ACHN (cell line): ENCODE measurements around the gene LRRC75A.

Source experiments
- DNase-seq: peaks from one replicate; pipeline ENCODE4 v3.0.0-alpha.2; 2015
- in situ Hi-C: cut with HindIII; loops from 2 replicates; pipeline ENCODE4 v1.10.0; 2017; ENCODE audit warnings: low sequenced_read_pairs, low pct_ligation_motif_present, low pct_unique_long_range_greater_than_20kb

The LRRC75A gene

DNA sequence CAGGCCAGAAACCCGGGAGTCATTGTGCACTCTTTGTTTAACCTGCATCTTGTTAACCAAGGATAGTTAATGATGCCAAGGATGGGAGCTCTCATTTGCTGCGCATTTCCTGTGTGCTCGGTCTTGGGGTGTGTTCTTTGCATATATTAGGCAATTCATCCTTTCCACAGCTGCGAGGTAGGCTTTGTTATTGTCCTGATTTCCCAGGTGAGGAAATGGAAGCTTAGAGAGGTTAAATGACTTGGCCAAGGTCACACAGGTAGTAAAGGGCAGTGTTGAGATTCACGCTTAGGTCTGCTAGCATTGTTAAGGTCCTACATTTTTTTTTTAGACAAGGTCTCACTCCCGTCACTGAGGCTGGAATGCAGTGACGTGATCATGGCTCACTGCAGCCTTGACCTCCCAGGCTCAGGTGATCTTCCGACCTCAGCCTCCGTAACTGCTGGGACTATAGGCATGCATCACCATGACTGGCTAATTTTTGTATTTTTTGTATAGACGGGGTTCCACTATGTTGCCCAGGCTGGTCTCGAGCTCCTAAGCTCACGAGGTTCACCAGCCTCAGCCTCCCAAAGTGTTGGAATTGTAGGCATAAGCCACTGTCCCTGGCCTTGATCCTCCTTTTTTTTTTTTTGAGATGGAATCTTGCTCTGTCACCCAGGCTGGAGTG is 5.0 kb upstream of the LRRC75A start:
- in situ Hi-C loops, result no loop called here
- no peak for DNase-seq

DNA sequence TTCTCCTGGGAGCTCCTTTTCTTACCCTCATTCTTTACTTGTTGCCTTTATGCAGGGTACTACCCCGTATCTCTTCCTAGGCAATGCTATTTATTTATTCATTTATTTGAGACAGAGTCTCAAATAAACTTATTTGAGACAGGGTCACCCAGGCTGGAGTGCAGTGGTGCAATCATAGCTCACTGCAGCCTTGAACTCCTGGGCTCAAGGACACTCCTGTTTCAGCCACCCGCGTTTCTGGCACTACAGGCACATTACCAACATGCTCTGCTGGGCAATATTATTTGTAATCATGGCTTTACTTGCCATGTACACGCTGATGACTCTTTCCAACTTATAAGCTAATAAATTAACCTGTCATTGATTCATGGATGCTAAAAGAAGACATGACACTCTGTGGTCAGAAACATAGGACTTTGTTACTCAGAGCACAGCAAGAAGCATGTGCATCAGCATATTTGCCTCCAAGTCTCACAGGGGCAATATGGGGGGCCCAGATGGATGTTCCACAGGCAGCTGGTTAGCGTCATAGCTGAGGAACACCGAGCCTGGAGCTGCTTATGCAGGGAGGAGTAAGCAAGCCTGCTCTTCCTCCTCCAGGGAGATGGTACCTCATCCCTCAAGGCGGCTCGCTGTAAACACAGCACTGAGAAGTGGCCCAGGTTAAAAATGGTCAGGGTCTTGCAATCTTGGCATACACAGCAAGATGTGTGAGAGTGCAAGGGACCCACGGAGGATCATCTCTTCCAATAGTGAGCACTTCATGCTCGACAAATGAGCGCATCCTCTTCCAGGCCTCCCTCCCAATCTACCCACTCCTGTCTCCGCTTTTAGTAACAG is 4.2 kb upstream of the LRRC75A start:
- in situ Hi-C loops, result no loop called here
- no peak for DNase-seq

DNA sequence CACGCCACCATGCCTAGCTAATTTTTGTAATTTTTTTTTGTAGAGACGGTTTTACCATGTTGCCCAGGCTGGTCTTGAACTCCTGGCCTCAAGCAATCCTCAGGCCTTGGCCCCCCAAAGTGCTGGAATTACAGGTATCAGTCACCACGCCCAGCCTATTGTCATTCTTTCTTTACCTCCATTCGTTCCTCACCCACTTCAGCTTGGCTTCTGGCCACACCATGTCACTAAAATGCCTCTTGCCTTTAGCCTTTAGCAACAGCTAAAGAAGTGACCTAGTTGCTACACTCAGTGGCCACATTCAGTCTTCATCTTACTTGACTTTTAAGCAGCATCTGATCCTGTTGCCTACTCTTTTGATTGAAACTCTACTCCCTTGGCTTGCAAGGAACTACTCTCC is 3.6 kb upstream of the LRRC75A start:
- DNase-seq, result no peak
- in situ Hi-C loops, result no loop called here

DNA sequence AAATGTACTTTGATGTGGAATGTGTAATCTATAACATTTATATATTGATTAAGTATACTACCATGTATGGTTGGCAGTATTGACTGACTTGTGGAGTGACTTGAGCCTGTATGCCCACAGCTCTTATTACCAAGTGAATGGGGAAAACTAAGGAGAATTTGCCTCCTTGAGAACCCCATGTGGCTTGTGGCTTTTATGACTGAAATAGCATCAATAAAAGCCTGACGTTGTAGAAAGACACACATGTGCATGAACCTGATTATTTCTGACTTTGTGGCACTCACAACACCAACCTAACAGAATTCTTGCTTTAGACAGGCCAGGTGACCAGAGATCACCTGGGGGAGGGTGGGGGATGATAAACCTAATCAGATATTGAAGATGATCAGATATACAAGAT is 2.1 kb upstream of the LRRC75A start:
- DNase-seq, result no peak
- in situ Hi-C loops, result no loop called here

DNA sequence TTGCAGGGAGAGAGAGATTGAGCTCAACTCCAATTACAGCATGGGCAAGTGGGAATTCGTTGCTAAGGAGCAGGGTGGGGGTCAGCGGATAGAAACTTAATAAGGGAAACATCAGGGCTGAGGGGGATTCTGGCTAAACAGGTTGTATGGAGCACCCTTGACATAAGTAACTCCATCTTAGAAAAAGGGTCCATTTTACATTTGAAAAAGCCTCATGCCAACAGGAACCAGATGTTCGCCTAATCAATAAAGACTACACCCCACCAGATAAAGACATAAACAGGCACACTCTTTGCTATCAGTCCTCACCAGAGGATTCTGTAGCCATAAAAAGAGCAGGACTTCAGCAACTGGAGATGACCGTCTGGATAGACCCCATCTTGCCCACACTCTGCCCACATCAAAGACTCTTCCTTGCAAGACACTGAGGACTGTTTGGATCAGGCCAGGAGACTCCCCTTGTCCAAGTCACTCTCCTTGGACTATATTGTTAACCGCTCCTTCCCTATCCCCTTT is 1.6 kb upstream of the LRRC75A start:
- in situ Hi-C loops, result no loop called here
- no peak for DNase-seq

DNA sequence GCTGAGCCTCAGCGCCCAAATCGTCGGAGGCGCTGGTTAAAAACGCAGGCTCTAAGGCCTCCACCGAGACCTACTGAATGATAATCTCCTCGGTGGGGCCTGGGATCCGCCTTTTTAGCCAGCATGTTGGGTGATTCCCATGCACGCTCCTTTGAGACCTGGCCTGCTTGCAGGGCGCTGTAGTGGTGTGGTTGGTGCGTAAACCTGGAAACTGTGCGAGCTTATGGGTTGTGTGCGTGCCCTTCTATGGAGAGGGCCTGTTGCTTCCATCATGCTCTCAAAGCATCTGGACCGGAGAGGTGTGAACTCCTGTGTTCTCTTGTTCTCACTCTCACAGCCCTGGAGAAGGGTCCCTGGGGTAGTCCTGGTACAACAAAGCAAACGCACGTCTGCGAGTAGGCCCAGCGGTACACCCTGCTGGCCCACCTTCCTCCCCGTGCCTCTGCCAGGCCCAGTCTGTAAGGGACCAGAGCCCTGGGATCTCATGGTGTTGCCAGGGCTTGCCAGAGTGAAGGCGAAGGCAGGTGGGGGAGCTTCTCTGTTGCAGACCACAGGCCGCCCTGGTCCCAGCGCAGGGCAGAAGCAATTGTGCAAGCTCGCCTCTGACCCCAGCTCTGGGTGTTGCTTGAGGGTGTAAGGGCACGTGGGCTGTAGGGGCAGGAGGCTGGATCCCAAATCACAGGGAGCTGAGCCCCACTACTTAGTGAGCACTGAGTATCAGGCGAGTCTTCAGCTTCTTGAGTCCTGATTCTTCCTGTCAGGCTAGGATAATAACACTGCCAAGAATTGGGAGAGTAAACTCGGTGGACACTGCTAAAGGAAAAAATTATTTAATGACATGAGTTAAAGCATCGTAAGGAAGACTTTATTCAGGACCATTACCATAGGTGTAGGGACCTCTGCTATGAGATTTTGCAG is 879 bp upstream of the LRRC75A start:
- no peak for DNase-seq
- in situ Hi-C loops, result no loop called here

DNA sequence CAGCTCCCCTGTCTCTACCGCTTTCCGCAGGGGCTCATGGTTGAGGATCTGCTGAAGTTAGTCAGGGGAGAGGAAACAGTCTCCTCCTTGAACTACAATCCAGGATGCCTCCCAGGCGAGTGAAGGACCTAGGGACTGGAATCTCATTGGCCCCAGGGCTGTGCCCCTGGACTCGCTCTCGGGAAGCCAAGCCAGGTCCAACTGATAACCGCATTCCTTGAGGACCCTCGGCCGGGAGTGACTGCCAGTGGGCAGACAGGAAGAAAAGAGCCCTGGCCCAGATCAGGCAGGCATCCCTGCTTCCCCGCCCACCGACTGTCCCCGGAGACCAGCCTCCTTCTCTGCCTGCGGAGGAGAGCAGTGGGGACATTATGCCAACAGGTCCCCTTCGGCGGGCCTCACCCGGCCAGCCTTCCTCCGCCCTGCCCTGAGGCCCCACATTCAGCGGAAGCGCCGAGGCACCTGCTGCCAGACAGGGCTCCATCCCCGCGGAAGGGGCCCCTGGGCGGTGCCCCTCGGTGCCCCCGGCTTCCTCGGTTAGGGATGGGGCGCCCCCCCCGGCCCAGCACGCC is 776 bp downstream of the LRRC75A start:
- in situ Hi-C loops, result no loop called here
- DNase-seq, result no peak

DNA sequence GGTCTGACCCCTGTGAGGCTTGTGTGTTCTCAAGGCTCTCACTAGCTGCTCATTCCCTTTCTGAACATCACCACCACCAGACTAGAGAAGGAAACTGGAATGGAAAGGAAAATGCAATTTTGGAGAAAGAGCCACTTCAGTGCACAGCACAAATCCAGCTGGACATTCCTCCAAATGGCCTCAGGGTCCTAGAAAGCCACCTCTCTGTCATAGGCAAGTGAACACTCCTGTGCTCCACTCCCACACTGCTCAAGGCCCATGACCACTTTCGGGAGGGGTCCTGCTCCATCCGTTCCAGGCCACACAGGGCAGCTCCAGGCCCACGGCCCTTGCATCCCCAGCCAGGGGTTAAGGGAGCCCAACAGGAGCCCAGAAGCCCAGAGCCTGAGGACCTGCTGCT is 2.6 kb downstream of the LRRC75A start:
- no peak for DNase-seq
- in situ Hi-C loops, result no loop called here

DNA sequence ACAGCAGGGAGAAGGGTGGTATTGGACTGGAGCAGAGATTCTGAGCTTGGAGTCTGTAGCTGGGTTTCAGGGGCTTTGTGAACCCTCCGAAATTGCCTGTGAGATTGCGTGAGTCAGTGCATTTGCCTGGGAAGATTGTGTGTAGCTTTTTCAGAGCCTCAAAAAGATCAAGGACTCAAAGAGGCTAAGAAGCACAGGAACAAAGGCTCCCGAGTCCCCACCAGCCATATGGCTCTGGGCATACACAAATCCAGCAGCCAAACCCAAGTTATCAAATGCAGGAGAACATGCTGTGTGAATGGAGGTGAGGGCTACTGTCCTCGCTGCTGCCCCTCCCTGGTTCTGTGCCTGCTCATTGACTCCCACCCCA is 3.0 kb downstream of the LRRC75A start:
- in situ Hi-C loops, result no loop called here

DNA sequence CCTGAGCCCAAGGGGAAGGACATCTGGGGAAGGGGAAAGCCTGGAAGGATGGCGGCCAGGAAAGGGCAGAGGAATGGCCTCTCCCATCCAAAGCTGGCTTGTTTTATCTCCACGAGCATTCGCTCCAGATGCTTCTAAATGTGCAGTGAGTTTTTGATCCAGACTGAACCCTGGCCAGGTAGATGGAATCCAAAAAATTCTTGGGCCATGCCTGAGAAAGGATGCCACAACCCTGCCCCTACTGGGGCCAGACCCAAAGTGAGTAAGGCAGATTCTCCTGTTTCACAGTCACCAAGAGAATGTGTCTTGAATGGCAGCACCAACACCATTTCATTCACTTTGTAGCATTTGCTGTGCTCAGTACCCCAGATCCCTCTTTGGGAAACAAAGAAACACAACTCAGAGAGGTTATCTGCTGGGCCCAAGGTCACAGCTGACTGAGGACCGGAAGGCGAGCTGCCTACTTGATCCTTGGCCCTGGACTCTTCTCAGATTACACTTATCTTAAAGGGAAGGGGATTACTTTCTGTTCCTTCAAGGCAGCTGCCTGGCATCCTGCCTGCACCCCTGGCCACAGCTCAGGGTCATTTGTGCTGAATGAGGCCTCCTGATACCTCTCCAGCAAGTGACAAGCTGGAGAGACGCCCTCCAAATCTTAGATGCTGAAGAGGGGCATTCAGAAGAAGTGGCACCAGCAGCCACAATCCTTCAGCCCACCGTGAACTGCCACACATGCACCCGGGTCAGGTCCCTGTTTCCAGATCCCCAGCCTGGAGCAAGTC is 3.6 kb downstream of the LRRC75A start:
- DNase-seq, result no peak
- in situ Hi-C loops, result no loop called here

More for the DNA sequence above, 3.0 kb downstream of the LRRC75A start:
- DNase-seq, result no peak

DNA sequence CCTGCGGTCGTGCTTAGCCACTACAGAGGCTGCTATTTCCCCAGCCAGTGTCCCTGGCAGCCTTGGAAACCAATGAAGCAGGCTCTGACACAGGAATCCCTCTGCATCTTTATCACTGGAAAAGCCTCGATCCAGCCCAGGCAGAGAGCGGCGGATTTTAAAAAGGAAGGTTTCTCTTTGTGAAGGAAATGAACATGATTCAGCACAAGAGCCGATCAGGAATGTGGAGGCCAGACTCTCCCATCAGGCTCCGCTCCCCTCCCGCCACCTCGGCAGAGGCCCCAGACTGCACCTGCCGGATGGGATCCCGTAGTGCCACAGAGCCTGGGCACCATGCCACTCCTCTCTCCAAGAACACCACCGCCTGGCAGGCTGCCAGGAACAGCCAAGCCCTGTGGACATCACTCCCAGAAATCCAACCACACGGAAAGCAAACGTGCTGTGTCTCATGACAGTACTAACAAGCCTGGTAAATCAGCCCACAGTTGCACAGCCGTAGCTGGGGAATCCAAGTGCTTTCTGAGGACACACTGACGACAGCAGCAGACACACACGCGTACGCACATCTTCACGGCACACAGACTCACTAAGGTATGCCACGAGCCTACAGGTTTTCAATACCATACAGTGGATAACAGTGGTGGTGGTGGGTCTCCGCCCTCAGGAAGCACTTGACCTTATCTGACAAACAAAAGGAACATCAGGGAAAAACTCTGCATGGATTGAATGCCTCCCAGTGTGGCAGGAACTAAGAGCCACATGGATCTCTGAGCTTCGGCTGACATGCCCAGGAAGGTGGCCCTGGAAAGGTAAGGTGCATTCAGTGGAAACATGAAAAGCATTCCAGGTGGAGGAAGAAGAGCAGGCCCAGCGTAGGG is 5.4 kb downstream of the LRRC75A start:
- in situ Hi-C loops, result no loop called here
- DNase-seq, result peak; percentile 94

DNA sequence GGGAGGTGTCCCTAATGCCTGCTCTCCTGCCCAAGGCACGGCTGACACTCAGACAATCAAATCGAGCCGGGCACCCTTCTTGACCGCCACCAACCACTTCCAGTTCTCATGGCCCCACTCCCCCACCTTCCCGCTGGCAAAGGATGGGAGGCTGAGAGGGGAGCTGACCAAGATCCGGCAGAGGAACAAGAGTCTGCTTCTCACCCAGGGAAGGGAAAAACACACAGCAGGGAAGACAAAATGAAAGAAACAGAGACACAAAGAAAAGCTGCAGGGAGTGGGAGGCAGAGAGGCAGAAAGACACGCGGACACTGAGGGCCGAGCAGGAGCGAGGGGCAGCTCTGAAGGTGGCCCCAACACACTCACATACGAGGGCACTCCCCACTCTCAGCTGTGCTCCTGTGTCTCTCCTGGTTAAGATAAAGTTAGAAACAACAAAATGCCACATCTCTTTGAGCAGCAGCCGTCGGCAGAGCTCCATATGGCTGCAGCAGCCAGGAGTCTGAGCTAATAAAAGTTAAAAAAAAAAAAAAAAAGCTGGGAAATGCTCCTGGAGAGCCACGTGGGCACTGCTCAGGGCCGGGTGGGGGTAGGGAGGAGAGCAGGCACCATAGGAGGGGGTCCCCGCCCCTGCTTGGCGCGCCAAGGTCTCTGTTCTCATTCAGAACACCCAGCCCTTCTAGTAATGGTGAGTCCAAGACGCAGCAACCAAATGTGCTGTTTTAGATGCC is 7.4 kb downstream of the LRRC75A start:
- DNase-seq, result no peak
- in situ Hi-C loops, result no loop called here

DNA sequence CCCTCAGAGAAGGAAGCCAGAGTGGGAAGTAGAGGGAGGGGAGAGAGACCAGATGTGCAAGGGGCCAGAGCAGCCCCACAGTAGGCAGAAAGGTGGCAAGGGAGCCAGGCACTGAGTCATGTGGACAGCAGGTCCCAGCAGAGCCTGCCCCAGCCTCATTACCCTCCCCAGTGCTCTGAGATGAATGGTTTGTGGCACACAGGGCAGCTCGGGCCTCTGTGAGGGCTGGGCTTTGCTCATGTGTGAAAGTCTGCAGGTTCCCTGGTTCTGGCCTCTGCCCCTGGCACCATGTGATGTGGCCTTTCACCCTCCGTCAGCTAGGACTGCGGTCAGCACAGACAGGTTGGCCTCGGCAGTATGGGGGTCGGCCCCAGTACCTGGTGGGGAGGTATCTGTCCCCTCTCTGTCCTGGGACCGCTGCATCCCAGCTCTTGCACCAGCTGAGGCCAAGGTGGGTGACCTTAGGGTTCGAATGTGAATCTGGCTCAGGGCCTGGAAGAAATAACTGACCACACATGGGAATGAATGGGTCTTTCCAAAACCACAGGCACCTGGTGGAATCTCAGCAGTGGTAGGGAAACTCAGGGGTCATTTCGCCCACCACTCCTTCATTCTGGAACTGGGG is 8.9 kb downstream of the LRRC75A start:
- DNase-seq, result no peak
- in situ Hi-C loops, result no loop called here

DNA sequence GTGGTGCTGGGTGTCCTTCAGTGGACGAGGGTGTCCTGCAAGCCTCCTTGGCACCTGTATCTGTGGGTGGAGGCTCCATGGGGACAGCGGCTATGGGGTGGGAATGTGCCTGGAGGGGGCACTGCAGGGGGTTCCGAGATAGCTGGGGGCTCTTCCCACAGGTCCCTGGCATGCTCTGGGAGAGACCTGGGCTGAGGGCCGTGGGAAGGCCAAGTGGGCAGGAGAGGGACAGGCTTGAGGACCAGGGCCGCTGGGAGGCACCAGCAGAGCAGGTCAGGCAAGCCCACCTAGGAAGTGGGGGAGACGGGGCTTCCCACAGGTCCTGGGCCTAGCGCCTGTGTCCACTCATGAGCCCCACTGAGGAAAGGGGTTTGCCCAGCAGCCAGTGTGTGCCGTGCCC is 9.7 kb downstream of the LRRC75A start:
- DNase-seq, result no peak
- in situ Hi-C loops, result no loop called here

DNA sequence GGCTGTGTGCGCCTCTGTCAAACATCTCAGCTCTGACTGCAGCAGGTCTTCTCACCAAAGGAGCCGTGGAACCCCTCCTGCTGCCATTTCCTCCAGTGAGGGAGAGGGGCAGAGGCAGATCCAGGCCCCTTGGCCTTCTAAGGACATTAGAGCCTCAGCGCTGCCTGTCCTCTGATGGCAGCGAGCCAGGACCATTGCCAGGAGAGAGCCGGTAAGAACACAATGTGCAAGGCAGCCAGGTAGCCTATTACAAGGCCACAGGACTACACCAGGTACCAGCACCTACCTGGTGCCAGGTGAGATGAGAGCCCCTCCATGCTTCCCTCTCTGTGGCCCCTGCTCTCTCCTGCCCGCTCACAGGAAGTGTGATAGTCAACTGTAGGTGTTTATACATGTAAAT is 11.0 kb downstream of the LRRC75A start:
- in situ Hi-C loops, result no loop called here

DNA sequence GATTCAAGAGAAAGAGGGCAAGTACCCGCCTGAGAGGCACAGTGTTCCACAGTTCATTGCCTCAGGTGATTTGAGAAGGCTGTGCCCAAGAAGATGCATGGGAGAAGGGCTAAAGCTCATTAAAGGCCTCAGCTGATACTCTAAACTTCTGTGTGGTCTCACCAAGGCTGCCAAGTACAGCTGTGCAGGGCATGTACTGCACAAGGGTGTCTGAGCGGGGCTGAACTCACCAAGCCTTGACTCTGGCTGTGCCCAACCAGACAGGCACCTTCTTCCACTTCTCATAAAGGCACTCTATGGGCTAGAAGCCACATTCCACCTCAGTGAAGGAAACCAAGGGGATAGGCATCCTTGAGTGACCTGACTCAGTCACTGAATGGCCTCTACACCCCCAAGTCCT is 12.7 kb downstream of the LRRC75A start:
- in situ Hi-C loops, result no loop called here
- DNase-seq, result no peak

More for the DNA sequence above, 11.0 kb downstream of the LRRC75A start:
- no peak for DNase-seq
